ENCODE measurements around the gene C1orf174.
A peak's percentile ranks its signal among the peaks of the same experiment; 100 is the strongest.

GRCh38 chr1:3890389-3891328 is 9.4 kb downstream of the C1orf174 start:
- TF ChIP-seq REST (IDR thresholded peaks at IDR 0.05; ENCODE audit: insufficient replicate concordance, low read depth) = no peak
- TF ChIP-seq CTCF (IDR thresholded peaks at IDR 0.05; ENCODE audit: insufficient read depth, low read length) = no peak
- no peak for TF ChIP-seq POLR2AphosphoS5 (IDR thresholded peaks at IDR 0.05; ENCODE audit: low read depth)
- no peak for TF ChIP-seq GABPA (IDR thresholded peaks at IDR 0.05; ENCODE audit: low read depth)
- TF ChIP-seq SPI1 (IDR thresholded peaks at IDR 0.05; ENCODE audit: borderline replicate concordance, low read depth) = peak; percentile 85
